Upper lobe of left lung (tissue), 4 donors: ENCODE data around the gene CTBP2.

Experiments used
- CTCF ChIP-seq, 6 experiments: fragments of 450-650 bp in 4 of 6; fragments of 200-600 bp in 2 of 6; sonication (generic) in 2 of 6; IDR thresholded peaks; one replicate each; pipeline ENCODE4 v1.5.1; 2016 to 2019; ENCODE audit warnings: antibody characterized with exemption in 6 of 6
- EP300 ChIP-seq, 4 donors: sonication (generic); formaldehyde crosslinking; IDR thresholded peaks; one replicate each; pipeline ENCODE4 v1.5.1; 2017; ENCODE audit warnings: antibody characterized with exemption in 4 of 4, control low read depth in 2 of 4
- POLR2A ChIP-seq, 4 donors: fragments of 450-650 bp; IDR thresholded peaks; one replicate each; pipeline ENCODE4 v1.5.1; 2016 to 2017; ENCODE audit warnings: antibody characterized with exemption in 4 of 4, mild to moderate bottlenecking in 2 of 4
- POLR2AphosphoS5 ChIP-seq, 2 donors: sonication (generic); formaldehyde crosslinking; IDR thresholded peaks; one replicate each; pipeline ENCODE4 v1.5.1; 2017; ENCODE audit warnings: antibody characterized with exemption in 2 of 2

- TF ChIP-seq CTCF (IDR thresholded peaks at IDR 0.05) = no peak
- no peak for TF ChIP-seq EP300 (IDR thresholded peaks at IDR 0.05)
- TF ChIP-seq POLR2A (IDR thresholded peaks at IDR 0.05) = no peak
- TF ChIP-seq POLR2AphosphoS5 (IDR thresholded peaks at IDR 0.05) = no peak
These were observed 125.7 kb downstream of the CTBP2 start for GRCh38 chr10:125034675-125035074.
